IPS-15b (cell line): Measurements from ENCODE around the gene EYA3.
A peak's percentile ranks its signal among the peaks of the same experiment; 100 is the strongest.

Source experiments
- H3K27me3 ChIP-seq: one replicate; pipeline ENCODE4 v1.6.1; 2013; ENCODE audit warnings: low read length; ENCODE audit not compliant: control insufficient read depth, insufficient read depth
- H3K36me3 ChIP-seq: one replicate; pipeline ENCODE4 v1.6.1; 2013; ENCODE audit warnings: low read length; ENCODE audit not compliant: control insufficient read depth, insufficient read depth
- H3K4me1 ChIP-seq: one replicate; pipeline ENCODE4 v1.6.1; 2013; ENCODE audit warnings: mild to moderate bottlenecking, low read length; ENCODE audit not compliant: control insufficient read depth, insufficient read depth
- H3K4me3 ChIP-seq: one replicate; pipeline ENCODE4 v1.5.1; 2013; ENCODE audit warnings: low read depth, low read length
- H3K9ac ChIP-seq: one replicate; pipeline ENCODE4 v1.6.1; 2013; ENCODE audit warnings: low read depth, mild to moderate bottlenecking, low read length
- H3K9me3 ChIP-seq: one replicate; pipeline ENCODE4 v1.6.1; 2013; ENCODE audit warnings: mild to moderate bottlenecking, low read length; ENCODE audit not compliant: control insufficient read depth, insufficient read depth

EYA3 gene

DNA sequence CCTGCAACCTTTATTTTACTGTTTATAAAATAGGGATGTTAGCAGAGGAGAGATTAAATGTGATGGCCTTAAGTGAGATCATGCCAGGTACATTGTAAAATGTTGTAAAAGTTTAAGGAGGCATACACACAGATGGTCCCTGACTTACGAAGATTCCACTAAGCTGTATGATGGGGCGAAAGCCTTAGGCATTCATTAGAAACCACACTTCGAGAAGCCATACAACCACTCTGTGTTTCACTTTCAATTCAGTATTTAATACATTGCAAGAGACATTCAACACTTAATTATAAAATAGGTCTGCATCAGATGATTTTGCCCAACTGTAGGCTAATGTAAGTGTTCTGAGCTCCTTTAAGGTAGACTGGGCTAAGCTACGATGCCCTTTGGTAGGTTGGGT lies 149.9 kb downstream of the EYA3 start:
- H3K9me3 ChIP-seq, result no peaks in the 10 kb centered on the region
- H3K27me3 ChIP-seq, result no peaks in the 10 kb centered on the region
- peaks cover 12% of the 10 kb centered on the region for H3K4me1 ChIP-seq
- no peak overlapping the region for H3K9ac ChIP-seq
- H3K4me3 ChIP-seq, result no peak overlapping the region
- peaks cover 5% of the 10 kb centered on the region for H3K36me3 ChIP-seq

DNA sequence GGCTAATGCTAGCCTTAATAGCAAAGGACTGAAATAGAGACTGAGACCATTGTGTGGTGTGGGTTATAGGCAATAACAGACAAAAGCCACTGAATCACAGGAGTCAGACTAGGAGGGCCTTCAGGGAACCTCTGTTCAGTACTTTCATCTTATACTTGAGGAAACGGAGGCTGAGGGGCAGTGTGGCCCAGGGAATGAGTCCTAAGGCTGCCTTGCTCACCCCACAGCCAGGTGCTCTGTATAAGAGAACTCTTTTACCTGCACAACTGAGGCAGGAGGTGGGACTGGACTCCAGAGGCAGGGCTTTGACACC lies 150.9 kb downstream of the EYA3 start:
- H3K27me3 ChIP-seq, result no peaks in the 10 kb centered on the region
- no peaks in the 10 kb centered on the region for H3K36me3 ChIP-seq
- H3K4me3 ChIP-seq, result peak overlapping the region; percentile 26
- peaks cover 14% of the 10 kb centered on the region for H3K4me1 ChIP-seq
- H3K9ac ChIP-seq, result peak overlapping the region; percentile 17
- no peaks in the 10 kb centered on the region for H3K9me3 ChIP-seq

DNA sequence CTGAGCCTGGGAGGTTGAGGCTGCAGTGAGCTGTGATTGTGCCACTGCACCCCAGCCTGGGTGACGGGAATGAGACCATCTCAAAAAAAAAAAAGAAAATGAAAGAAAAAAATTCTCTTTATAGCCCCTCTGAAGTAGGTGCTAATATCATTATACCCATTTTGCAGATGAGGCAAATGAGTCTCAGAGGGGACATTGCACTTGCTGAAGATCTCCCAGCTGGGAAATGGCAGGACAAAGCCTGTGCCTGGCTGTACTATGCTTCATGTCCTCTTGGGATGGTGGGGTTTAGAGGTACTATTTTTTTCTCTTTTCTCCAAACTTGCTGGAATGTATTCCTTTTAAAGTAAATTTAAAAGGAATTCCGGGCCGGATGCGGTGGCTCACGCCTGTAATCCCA lies 152.0 kb downstream of the EYA3 start:
- H3K4me3 ChIP-seq, result peak overlapping the region; percentile 75
- H3K27me3 ChIP-seq, result no peaks in the 10 kb centered on the region
- H3K4me1 ChIP-seq, result peaks cover 21% of the 10 kb centered on the region
- no peaks in the 10 kb centered on the region for H3K9me3 ChIP-seq
- H3K9ac ChIP-seq, result no peak overlapping the region
- no peaks in the 10 kb centered on the region for H3K36me3 ChIP-seq

DNA sequence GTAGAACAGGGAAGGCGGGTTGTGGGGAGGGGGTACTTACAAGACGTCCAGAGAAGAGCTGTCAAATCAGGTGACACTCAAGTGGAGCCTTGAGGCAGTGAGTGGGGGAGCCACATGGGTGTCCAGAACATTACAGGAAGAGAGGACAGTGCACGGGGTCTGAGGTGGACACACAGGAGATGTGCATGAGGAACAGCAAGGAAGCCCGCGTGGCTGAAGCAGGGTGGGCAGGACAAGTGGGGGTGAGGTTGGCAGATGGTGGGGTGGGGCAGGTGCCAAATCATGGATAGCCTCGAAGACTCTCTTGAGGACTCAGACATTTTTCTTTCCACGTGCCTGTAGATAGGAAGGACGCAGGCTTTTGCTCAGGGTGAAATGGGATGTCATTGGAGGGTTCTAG lies 152.7 kb downstream of the EYA3 start:
- Histone ChIP-seq H3K9ac (no peak overlapping the region), H3K36me3 (no peaks in the 10 kb centered on the region), H3K4me1 (peaks cover 21% of the 10 kb centered on the region), H3K27me3 (no peaks in the 10 kb centered on the region), H3K4me3 (peak overlapping the region; percentile 75), H3K9me3 (no peaks in the 10 kb centered on the region)

DNA sequence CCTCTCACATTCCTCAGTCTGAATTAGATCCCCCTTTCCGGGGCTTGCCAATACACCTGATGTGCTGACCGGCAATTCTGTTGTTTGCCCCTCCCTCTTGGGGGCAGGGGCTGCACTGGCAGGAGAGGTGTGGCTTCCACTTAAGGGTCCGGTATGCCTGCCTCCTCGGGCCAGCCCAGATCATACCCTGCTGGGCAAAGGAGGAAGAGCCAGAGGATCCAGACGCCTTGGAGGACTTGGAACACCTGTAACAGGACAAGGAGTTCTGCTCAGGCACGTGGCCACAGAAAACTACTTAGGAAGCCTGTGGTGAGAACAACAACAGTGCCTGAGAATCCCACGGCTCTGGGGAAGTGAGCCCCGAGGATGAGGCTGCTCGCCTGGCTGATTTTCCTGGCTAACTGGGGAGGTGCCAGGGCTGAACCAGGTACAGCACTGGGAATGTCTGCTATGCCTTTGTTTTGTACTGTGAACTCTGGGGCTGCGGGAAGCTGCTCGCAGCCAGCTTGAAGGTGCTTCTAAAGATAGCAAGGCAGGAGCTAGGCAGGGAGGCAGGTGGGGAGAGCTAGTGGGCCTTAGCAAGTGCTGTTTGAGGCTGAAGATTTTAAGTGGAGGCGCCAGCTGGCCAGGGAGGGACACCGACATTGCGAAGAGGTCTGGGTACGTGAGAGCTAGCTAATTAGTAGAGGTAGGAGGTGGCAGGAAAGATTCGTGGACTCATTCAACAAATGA lies 153.4 kb downstream of the EYA3 start, which contains the start of gene SMPDL3B:
TSS of gene SMPDL3B (plus strand) at position 183 of the 732 bp plus-strand sequence. CDS start at position 367, 184 bp downstream.
- Histone ChIP-seq H3K9ac (peak within 1 kb of the TSS; percentile 70), H3K27me3 (no peaks in the 10 kb centered on the region), H3K36me3 (no peaks in the 10 kb centered on the region), H3K9me3 (no peaks in the 10 kb centered on the region), H3K4me3 (peak within 1 kb of the TSS; percentile 75), H3K4me1 (peaks cover 21% of the 10 kb centered on the region)

DNA sequence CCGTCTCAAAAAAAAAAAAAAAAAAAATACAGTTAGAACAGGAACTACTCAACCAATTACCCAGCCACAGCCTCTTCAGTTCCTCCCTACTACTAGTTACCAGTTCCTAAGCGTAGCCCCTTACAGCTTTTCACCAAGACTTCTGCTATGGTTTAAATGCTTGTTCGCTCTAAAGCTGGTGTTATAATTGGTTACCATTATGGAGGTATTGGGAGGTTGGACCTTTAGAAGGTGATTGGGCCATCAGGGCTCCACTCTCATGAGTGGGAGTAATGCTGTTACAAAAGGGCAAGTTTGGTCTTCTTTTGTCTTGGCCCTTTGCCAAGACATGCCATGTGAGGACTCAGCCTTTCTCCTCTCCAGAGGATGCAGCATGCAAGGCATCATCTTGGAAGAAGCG lies 156.7 kb downstream of the EYA3 start:
- Histone ChIP-seq H3K27me3 (no peaks in the 10 kb centered on the region), H3K9ac (no peak overlapping the region), H3K36me3 (no peaks in the 10 kb centered on the region), H3K4me3 (no peak overlapping the region), H3K4me1 (peaks cover 10% of the 10 kb centered on the region), H3K9me3 (no peaks in the 10 kb centered on the region)

DNA sequence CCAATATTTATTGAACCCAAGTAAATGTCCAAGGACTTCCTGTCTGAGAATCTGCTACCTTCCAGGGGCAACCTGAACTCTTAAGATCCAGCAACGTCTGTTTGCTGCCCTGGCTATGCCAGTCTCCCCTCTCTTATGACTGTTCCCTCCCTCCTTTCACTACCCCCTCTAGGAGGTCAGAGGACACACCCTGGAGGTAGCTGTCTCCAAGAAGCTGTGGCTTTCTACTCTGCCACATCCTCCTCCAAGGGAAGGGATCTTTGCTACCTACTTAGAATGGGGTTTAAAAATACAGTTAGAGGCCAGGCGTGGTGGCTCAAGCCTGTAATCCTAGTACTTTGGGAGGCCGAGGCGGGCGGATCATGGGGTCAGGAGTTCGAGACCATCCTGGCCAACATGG lies 157.2 kb downstream of the EYA3 start:
- H3K36me3 ChIP-seq, result no peaks in the 10 kb centered on the region
- peaks cover 10% of the 10 kb centered on the region for H3K4me1 ChIP-seq
- H3K27me3 ChIP-seq, result no peaks in the 10 kb centered on the region
- no peaks in the 10 kb centered on the region for H3K9me3 ChIP-seq
- no peak overlapping the region for H3K9ac ChIP-seq
- no peak overlapping the region for H3K4me3 ChIP-seq

DNA sequence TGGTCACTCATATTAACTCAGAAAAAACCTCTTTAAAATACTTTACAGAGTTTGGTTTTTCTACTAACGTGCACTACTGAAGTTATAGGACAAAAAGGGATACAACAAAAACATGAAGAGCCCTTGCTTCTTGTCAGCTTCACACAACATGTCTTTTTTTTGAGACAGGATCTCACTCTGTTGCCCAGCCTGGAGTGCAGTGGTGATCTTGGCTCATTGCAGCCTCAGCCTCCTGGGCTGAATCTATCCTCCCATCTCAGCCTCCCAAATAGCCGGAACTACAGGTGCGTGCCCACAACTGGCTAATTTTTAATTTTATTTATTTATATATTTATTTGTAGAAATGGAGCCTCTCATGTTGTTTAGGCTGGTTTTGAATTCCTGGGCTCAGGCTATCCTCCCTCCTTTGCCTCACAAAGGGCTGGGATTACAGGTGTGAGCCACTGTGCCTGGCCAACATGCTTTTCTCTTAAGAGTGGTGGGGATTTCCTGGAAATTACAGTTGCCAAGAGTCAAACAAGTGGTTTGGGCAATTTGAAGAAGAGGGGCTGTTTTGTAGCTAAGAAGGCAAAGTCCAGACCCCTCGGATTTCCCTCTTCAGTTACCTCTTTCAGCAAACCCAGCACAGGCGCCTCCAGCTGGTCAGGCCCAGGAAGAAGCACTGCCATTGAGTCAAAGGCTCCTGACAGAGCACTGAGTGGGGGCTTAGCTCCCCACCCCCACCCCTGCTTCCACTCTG lies 160.0 kb downstream of the EYA3 start:
- H3K4me1 ChIP-seq, result peaks cover 8% of the 10 kb centered on the region
- H3K27me3 ChIP-seq, result no peaks in the 10 kb centered on the region
- H3K9me3 ChIP-seq, result no peaks in the 10 kb centered on the region
- H3K36me3 ChIP-seq, result no peaks in the 10 kb centered on the region
- H3K9ac ChIP-seq, result no peak overlapping the region
- no peak overlapping the region for H3K4me3 ChIP-seq

DNA sequence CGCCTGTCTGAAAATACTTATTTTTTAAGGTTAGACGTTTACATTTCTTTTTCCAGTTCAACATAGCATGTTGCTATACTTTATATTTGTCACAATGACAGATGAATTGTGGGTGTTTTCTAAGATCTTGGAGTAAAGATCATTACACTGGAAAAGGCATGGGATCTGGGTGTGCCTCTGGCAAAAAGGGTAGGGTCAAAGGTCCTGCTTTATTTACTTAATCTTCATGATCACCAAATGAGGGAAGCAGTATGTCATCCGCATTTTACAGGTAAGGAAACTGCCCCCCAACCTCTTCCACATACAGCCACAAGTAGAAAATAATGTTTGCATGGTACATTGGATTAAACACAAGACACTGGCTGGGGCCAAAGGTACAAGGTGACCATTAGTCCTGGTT lies 166.1 kb downstream of the EYA3 start:
- H3K4me3 ChIP-seq, result no peak overlapping the region
- no peak overlapping the region for H3K9ac ChIP-seq
- H3K4me1 ChIP-seq, result no peaks in the 10 kb centered on the region
- no peaks in the 10 kb centered on the region for H3K36me3 ChIP-seq
- no peaks in the 10 kb centered on the region for H3K9me3 ChIP-seq
- H3K27me3 ChIP-seq, result no peaks in the 10 kb centered on the region
